ENCODE data around the gene ZER1. TPM values are rescaled to one million over a fixed set of nuclear protein-coding genes. Genes with fewer than 3 reads are reported as not detected.

Gene ZER1
- polyA plus RNA-seq, 1 donor from 2014 or later = 30.6 TPM

DNA sequence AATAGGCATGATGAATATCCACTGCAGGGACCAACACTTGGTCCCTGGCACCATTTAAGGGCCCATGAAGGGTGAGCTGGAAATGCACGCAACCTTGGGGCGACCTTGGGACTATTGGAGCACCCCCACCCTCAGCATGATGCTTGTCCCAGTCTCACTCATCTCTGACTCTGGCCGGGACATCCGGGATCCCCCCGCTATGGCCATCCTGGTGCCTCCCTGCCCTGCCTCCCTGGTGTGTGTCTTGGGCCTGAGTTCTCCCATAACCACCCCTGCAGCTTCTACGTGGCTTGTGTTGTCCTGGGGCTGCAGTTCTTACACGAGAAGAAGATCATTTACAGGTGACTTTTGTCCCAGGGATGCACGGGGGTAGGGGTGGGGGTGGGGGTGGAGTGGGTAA lies 53.7 kb downstream of the ZER1 start:
- Histone ChIP-seq H3K4me2 (ENCODE audit: low read length) (no peak overlapping the region), H3K9me2 (ENCODE audit: insufficient read depth, low read length) (no peaks in the 10 kb centered on the region), H3K9me3 (ENCODE audit: low read length) (no peaks in the 10 kb centered on the region), H3K79me2 (replicated peaks; ENCODE audit: insufficient read depth, low read length) (no peaks in the 10 kb centered on the region), H3K9ac (ENCODE audit: low read length) (no peak overlapping the region), H3K4me3 (ENCODE audit: low read length) (no peak overlapping the region), H3K27ac (ENCODE audit: low read length) (no peak overlapping the region), H3K36me3 (ENCODE audit: insufficient read depth, low read length) (no peaks in the 10 kb centered on the region), H3F3A (ENCODE audit: insufficient read depth, low read length, poor library complexity, severe bottlenecking) (no peaks in the 10 kb centered on the region), H2AFZ (ENCODE audit: low read depth, low read length) (no peak overlapping the region), H4K20me1 (ENCODE audit: insufficient read depth) (no peaks in the 10 kb centered on the region), H3K27me3 (ENCODE audit: insufficient read depth, low read depth, low read length) (no peaks in the 10 kb centered on the region)
- no peak for TF ChIP-seq TAF1 (IDR thresholded peaks at IDR 0.05; ENCODE audit: low read depth)
- TF ChIP-seq EP300 (conservative IDR thresholded peaks at IDR 0.05; ENCODE audit: poor library complexity, severe bottlenecking) = no peak
- no peak for TF ChIP-seq MXI1 (conservative IDR thresholded peaks at IDR 0.05; ENCODE audit: poor library complexity, severe bottlenecking)
- TF ChIP-seq SMC3 (conservative IDR thresholded peaks at IDR 0.05; ENCODE audit: poor library complexity) = no peak
- TF ChIP-seq RAD21 (conservative IDR thresholded peaks at IDR 0.05) = no peak
- no peak for TF ChIP-seq POLR2AphosphoS5 (IDR thresholded peaks at IDR 0.05)
- TF ChIP-seq, protein P1, sequence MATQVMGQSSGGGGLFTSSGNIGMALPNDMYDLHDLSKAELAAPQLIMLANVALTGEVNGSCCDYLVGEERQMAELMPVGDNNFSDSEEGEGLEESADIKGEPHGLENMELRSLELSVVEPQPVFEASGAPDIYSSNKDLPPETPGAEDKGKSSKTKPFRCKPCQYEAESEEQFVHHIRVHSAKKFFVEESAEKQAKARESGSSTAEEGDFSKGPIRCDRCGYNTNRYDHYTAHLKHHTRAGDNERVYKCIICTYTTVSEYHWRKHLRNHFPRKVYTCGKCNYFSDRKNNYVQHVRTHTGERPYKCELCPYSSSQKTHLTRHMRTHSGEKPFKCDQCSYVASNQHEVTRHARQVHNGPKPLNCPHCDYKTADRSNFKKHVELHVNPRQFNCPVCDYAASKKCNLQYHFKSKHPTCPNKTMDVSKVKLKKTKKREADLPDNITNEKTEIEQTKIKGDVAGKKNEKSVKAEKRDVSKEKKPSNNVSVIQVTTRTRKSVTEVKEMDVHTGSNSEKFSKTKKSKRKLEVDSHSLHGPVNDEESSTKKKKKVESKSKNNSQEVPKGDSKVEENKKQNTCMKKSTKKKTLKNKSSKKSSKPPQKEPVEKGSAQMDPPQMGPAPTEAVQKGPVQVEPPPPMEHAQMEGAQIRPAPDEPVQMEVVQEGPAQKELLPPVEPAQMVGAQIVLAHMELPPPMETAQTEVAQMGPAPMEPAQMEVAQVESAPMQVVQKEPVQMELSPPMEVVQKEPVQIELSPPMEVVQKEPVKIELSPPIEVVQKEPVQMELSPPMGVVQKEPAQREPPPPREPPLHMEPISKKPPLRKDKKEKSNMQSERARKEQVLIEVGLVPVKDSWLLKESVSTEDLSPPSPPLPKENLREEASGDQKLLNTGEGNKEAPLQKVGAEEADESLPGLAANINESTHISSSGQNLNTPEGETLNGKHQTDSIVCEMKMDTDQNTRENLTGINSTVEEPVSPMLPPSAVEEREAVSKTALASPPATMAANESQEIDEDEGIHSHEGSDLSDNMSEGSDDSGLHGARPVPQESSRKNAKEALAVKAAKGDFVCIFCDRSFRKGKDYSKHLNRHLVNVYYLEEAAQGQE (IDR thresholded peaks at IDR 0.05; ENCODE audit: borderline replicate concordance) = no peak

DNA sequence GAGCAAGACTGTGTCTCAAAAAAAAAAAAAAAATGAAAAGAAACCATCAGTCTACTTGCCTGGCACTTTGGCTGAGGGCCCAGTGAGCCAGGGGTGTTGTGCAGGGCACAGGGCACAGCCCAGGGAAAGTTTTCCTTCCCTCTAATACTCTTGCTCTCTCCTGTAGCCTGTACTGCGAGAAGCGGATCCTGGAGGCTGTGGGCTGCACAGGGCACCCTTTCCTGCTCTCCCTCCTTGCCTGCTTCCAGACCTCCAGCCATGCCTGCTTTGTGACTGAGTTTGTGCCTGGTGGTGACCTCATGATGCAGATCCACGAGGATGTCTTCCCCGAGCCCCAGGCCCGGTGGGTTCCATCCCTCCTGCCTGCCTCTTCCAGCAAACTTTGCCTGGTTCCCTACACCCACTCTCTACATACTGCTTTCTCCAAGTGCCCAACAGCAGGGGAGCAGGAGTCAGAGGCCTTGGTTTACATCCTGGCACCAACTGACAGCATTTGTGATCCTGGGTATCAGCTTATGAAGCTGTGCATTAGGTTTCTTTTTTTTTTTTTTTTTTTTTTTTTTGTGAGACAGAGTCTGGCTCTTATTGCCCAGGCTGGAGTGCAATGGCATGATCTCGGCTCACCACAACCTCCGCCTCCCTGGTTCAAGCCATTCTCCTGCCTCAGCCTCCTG lies 55.0 kb downstream of the ZER1 start:
- H3K27ac ChIP-seq (ENCODE audit: low read length) = no peak overlapping the region
- no peak overlapping the region for H2AFZ ChIP-seq (ENCODE audit: low read depth, low read length)
- H3K36me3 ChIP-seq (ENCODE audit: insufficient read depth, low read length) = no peaks in the 10 kb centered on the region
- no peaks in the 10 kb centered on the region for H3F3A ChIP-seq (ENCODE audit: insufficient read depth, low read length, poor library complexity, severe bottlenecking)
- no peaks in the 10 kb centered on the region for H3K79me2 ChIP-seq (replicated peaks; ENCODE audit: insufficient read depth, low read length)
- no peak for TF ChIP-seq POLR2AphosphoS5 (IDR thresholded peaks at IDR 0.05)
- no peak for TF ChIP-seq TAF1 (IDR thresholded peaks at IDR 0.05; ENCODE audit: low read depth)
- TF ChIP-seq EZH2 (IDR thresholded peaks at IDR 0.05; ENCODE audit: borderline replicate concordance, insufficient read depth, low read length, poor library complexity, severe bottlenecking) = no peak
- no peak for TF ChIP-seq RAD21 (conservative IDR thresholded peaks at IDR 0.05)
- TF ChIP-seq, protein P2, sequence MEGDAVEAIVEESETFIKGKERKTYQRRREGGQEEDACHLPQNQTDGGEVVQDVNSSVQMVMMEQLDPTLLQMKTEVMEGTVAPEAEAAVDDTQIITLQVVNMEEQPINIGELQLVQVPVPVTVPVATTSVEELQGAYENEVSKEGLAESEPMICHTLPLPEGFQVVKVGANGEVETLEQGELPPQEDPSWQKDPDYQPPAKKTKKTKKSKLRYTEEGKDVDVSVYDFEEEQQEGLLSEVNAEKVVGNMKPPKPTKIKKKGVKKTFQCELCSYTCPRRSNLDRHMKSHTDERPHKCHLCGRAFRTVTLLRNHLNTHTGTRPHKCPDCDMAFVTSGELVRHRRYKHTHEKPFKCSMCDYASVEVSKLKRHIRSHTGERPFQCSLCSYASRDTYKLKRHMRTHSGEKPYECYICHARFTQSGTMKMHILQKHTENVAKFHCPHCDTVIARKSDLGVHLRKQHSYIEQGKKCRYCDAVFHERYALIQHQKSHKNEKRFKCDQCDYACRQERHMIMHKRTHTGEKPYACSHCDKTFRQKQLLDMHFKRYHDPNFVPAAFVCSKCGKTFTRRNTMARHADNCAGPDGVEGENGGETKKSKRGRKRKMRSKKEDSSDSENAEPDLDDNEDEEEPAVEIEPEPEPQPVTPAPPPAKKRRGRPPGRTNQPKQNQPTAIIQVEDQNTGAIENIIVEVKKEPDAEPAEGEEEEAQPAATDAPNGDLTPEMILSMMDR (IDR thresholded peaks at IDR 0.05; ENCODE audit: poor library complexity, severe bottlenecking) = no peak
- TF ChIP-seq MXI1 (conservative IDR thresholded peaks at IDR 0.05; ENCODE audit: poor library complexity, severe bottlenecking) = no peak
- no peak for TF ChIP-seq SMC3 (conservative IDR thresholded peaks at IDR 0.05; ENCODE audit: poor library complexity)
- TF ChIP-seq, protein P1 (IDR thresholded peaks at IDR 0.05; ENCODE audit: borderline replicate concordance) = no peak
- no peak for TF ChIP-seq EP300 (conservative IDR thresholded peaks at IDR 0.05; ENCODE audit: poor library complexity, severe bottlenecking)
- H3K27me3 ChIP-seq (ENCODE audit: insufficient read depth, low read depth, low read length) = no peaks in the 10 kb centered on the region
- no peaks in the 10 kb centered on the region for H3K9me2 ChIP-seq (ENCODE audit: insufficient read depth, low read length)
- no peak overlapping the region for H3K4me2 ChIP-seq (ENCODE audit: low read length)
- no peaks in the 10 kb centered on the region for H3K9me3 ChIP-seq (ENCODE audit: low read length)
- H3K4me3 ChIP-seq (ENCODE audit: low read length) = no peak overlapping the region
- H4K20me1 ChIP-seq (ENCODE audit: insufficient read depth) = no peaks in the 10 kb centered on the region
- H3K9ac ChIP-seq (ENCODE audit: low read length) = no peak overlapping the region

Measured in neural cell (in vitro differentiated cells).